ENCODE data around the gene UGT1A9. TPM values are rescaled to one million over a fixed set of nuclear protein-coding genes. Genes with fewer than 3 reads are reported as not detected.

UGT1A9 gene
- total RNA-seq, 1 experiment from 2014 or later: not detected

DNA sequence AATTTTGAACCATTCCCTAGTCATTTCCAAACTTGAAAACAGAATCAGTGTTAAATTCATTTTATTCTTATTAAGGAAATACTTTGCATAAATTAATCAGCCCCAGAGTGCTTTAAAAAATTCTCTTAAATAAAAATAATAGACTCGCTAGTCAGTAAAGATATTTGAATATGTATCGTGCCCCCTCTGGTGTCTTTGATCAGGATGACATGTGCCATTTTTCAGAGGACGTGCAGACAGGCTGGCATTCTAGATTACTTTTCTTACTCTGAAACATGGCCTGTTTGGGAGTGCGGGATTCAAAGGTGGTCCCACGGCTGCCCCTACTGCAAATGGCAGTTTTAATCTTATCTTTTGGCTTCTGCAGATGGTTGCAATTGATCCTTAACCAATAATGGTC lies 100.9 kb downstream of the UGT1A9 start:
- Histone ChIP-seq H3K14ac (ENCODE audit: insufficient read depth, low read length) (no peak overlapping the region), H3K79me1 (ENCODE audit: insufficient read depth, low read depth, low read length, poor library complexity, severe bottlenecking) (no peaks in the 10 kb centered on the region), H4K8ac (replicated peaks; ENCODE audit: insufficient read length, low read depth, low read length) (no peak overlapping the region), H3K56ac (ENCODE audit: insufficient read length, low read depth, low read length) (no peak overlapping the region), H3K4ac (ENCODE audit: low read depth, low read length) (no peak overlapping the region), H2BK5ac (ENCODE audit: insufficient read length, low read length) (no peak overlapping the region), H3K23ac (ENCODE audit: insufficient read length, low read depth, low read length) (no peak overlapping the region), H3K18ac (ENCODE audit: insufficient read length, low read depth, low read length) (no peak overlapping the region), H3K4me1 (ENCODE audit: insufficient read depth, low read length) (peaks cover 2% of the 10 kb centered on the region; the same call in 1 of the 2 replicates), H4K20me1 (ENCODE audit: control insufficient read depth, insufficient read depth, insufficient read length) (no peaks in the 10 kb centered on the region), H3K23me2 (ENCODE audit: insufficient read length, low read depth, low read length, poor library complexity, severe bottlenecking) (no peaks in the 10 kb centered on the region), H4K5ac (ENCODE audit: insufficient read length, low read depth, low read length) (no peak overlapping the region), H3K27ac (ENCODE audit: insufficient read length, low read depth, low read length) (no peak overlapping the region), H3K79me2 (ENCODE audit: insufficient read depth, low read length) (no peaks in the 10 kb centered on the region), H3T11ph (ENCODE audit: low read length) (no peak overlapping the region), H2AFZ (ENCODE audit: low read length) (no peak overlapping the region), H3K27me3 (ENCODE audit: insufficient read depth, low read length) (no peaks in the 10 kb centered on the region), H2BK15ac (ENCODE audit: low read depth, low read length) (no peak overlapping the region), H3K9ac (ENCODE audit: extremely low read depth, insufficient read length, low read length) (no peak overlapping the region), H3K9me3 (ENCODE audit: control insufficient read depth, low read depth, low read length) (peaks cover 4% of the 10 kb centered on the region), H2BK20ac (ENCODE audit: low read depth, low read length, poor library complexity, severe bottlenecking) (no peak overlapping the region), H2BK120ac (ENCODE audit: low read depth, low read length, poor library complexity, severe bottlenecking) (no peak overlapping the region), H2BK12ac (ENCODE audit: insufficient read length, low read depth, low read length) (no peak overlapping the region), H4K91ac (ENCODE audit: insufficient read length, low read depth, low read length) (no peak overlapping the region), H3K4me2 (ENCODE audit: insufficient read depth, insufficient read length, low read length) (no peak overlapping the region), H2AK5ac (ENCODE audit: insufficient read length, low read length) (no peak overlapping the region)
- Mint-ChIP-seq H3K4me1 (peaks cover 5 to 6% of the 10 kb centered on the region in 2 experiments; a peak in 3 of 4 replicates), H3K4me3 (no peak overlapping the region), H3K9me3 (peaks cover 8 to 11% of the 10 kb centered on the region in 2 experiments; a peak in 4 of 5 replicates), H3K27me3 (ENCODE audit: low read depth) (no peaks in the 10 kb centered on the region), H3K36me3 (ENCODE audit: insufficient read depth in 1 of 3, low read depth in 3 of 3) (peaks cover 1 to 4% (median 3%) of the 10 kb centered on the region in 3 experiments; a peak in 4 of 7 replicates), H3K27ac (no peak overlapping the region)
- no CpG with 5 or more reads among the region's 5 CpGs for WGBS (ENCODE audit: extremely low coverage, insufficient read length, low lambda C conversion rate)
- DNase-seq: no peak
- TF ChIP-seq, protein P1, sequence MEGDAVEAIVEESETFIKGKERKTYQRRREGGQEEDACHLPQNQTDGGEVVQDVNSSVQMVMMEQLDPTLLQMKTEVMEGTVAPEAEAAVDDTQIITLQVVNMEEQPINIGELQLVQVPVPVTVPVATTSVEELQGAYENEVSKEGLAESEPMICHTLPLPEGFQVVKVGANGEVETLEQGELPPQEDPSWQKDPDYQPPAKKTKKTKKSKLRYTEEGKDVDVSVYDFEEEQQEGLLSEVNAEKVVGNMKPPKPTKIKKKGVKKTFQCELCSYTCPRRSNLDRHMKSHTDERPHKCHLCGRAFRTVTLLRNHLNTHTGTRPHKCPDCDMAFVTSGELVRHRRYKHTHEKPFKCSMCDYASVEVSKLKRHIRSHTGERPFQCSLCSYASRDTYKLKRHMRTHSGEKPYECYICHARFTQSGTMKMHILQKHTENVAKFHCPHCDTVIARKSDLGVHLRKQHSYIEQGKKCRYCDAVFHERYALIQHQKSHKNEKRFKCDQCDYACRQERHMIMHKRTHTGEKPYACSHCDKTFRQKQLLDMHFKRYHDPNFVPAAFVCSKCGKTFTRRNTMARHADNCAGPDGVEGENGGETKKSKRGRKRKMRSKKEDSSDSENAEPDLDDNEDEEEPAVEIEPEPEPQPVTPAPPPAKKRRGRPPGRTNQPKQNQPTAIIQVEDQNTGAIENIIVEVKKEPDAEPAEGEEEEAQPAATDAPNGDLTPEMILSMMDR (conservative IDR thresholded peaks at IDR 0.05): no peak

Measured in H9 (cell line).